Measurements from ENCODE around the gene NACC1. TPM values are rescaled to one million over a fixed set of nuclear protein-coding genes. Genes with fewer than 3 reads are reported as not detected.

The NACC1 gene
- total RNA-seq, 1 donor, result 53.9 TPM

DNA sequence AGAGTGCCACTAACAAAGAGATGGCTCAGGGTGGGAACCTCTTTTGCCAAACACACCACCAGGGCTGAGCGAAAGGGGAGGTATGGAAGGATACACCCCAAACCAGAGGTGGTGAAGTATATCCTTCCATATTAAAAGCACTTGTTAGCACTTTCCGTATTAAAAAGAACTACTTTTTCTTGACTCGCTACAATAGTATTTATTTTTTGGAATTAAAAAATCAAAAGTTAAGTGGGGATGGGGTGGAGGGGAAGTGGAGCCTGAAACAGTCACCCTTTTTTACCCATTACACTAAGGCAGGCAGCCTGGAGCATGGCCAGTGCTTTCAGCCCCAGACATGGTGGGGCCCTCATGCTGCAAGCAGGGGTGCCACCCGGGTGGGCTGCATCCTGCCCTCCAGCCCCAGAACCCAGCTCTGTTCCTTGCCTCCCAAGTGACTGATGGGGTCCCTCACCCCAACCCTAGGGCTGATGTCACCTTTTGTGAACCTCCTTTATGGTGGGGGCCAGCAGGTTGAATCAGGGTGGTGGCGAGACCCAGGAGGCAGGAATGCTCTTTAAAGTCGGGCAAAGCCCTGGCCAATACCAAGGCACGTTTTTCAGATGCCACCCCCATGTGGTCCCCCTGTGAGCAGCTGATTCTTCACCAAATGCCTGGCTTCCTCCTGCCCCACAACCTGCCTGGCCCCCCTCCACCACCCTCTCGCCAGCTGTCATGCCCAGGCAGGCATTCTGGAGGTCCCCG is 46.4 kb upstream of the NACC1 start:
- Histone ChIP-seq H3K4me2 (ENCODE audit: insufficient read depth, low read length) (no peak overlapping the region), H3K4me1 (ENCODE audit: insufficient read depth, low read length) (no peaks in the 10 kb centered on the region), H3K79me2 (ENCODE audit: insufficient read depth, low read length) (peaks cover 65% of the 10 kb centered on the region), H3K4me3 (ENCODE audit: insufficient read depth, low read length) (no peak overlapping the region), H3K36me3 (ENCODE audit: insufficient read depth, low read length) (peaks cover 29% of the 10 kb centered on the region), H2AFZ (ENCODE audit: low read length) (no peak overlapping the region), H3K27ac (ENCODE audit: low read depth, low read length) (no peak overlapping the region), H3K9me3 (ENCODE audit: low read depth, low read length) (no peaks in the 10 kb centered on the region), H3K27me3 (ENCODE audit: insufficient read depth, low read length) (no peaks in the 10 kb centered on the region), H4K20me1 (ENCODE audit: insufficient read depth, low read length) (peaks cover 53% of the 10 kb centered on the region)
- no peak for DNase-seq (ENCODE audit: insufficient read length, low spot score, missing footprints)
- TF ChIP-seq, protein P1, sequence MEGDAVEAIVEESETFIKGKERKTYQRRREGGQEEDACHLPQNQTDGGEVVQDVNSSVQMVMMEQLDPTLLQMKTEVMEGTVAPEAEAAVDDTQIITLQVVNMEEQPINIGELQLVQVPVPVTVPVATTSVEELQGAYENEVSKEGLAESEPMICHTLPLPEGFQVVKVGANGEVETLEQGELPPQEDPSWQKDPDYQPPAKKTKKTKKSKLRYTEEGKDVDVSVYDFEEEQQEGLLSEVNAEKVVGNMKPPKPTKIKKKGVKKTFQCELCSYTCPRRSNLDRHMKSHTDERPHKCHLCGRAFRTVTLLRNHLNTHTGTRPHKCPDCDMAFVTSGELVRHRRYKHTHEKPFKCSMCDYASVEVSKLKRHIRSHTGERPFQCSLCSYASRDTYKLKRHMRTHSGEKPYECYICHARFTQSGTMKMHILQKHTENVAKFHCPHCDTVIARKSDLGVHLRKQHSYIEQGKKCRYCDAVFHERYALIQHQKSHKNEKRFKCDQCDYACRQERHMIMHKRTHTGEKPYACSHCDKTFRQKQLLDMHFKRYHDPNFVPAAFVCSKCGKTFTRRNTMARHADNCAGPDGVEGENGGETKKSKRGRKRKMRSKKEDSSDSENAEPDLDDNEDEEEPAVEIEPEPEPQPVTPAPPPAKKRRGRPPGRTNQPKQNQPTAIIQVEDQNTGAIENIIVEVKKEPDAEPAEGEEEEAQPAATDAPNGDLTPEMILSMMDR (IDR thresholded peaks at IDR 0.05; ENCODE audit: extremely low read depth, low read depth, low read length), result no peak

- TF ChIP-seq, protein P1 (IDR thresholded peaks at IDR 0.05; ENCODE audit: extremely low read depth, low read depth, low read length), result no peak
- Histone ChIP-seq H3K4me1 (ENCODE audit: insufficient read depth, low read length) (no peaks in the 10 kb centered on the region), H4K20me1 (ENCODE audit: insufficient read depth, low read length) (peaks cover 46% of the 10 kb centered on the region), H3K4me2 (ENCODE audit: insufficient read depth, low read length) (no peak overlapping the region), H3K4me3 (ENCODE audit: insufficient read depth, low read length) (no peak overlapping the region), H3K9me3 (ENCODE audit: low read depth, low read length) (no peaks in the 10 kb centered on the region), H3K79me2 (ENCODE audit: insufficient read depth, low read length) (peaks cover 57% of the 10 kb centered on the region), H3K36me3 (ENCODE audit: insufficient read depth, low read length) (peaks cover 36% of the 10 kb centered on the region), H3K27me3 (ENCODE audit: insufficient read depth, low read length) (no peaks in the 10 kb centered on the region), H2AFZ (ENCODE audit: low read length) (no peak overlapping the region), H3K27ac (ENCODE audit: low read depth, low read length) (no peak overlapping the region)
- no peak for DNase-seq (ENCODE audit: insufficient read length, low spot score, missing footprints)
Measured at GRCh38 chr19:13072188-13072908, 45.7 kb upstream of the NACC1 start.

GRCh38 chr19:13073263-13073662 is 44.8 kb upstream of the NACC1 start:
- no peak overlapping the region for H3K4me3 ChIP-seq (ENCODE audit: insufficient read depth, low read length)
- no peak overlapping the region for H3K4me2 ChIP-seq (ENCODE audit: insufficient read depth, low read length)
- peaks cover 45% of the 10 kb centered on the region for H3K36me3 ChIP-seq (ENCODE audit: insufficient read depth, low read length)
- no peaks in the 10 kb centered on the region for H3K27me3 ChIP-seq (ENCODE audit: insufficient read depth, low read length)
- no peaks in the 10 kb centered on the region for H3K9me3 ChIP-seq (ENCODE audit: low read depth, low read length)
- no peak overlapping the region for H2AFZ ChIP-seq (ENCODE audit: low read length)
- peaks cover 51% of the 10 kb centered on the region for H3K79me2 ChIP-seq (ENCODE audit: insufficient read depth, low read length)
- no peak for DNase-seq (ENCODE audit: insufficient read length, low spot score, missing footprints)
- no peaks in the 10 kb centered on the region for H3K4me1 ChIP-seq (ENCODE audit: insufficient read depth, low read length)
- TF ChIP-seq, protein P1 (IDR thresholded peaks at IDR 0.05; ENCODE audit: extremely low read depth, low read depth, low read length), result no peak
- no peak overlapping the region for H3K27ac ChIP-seq (ENCODE audit: low read depth, low read length)
- H4K20me1 ChIP-seq (ENCODE audit: insufficient read depth, low read length), result peaks cover 42% of the 10 kb centered on the region

DNA sequence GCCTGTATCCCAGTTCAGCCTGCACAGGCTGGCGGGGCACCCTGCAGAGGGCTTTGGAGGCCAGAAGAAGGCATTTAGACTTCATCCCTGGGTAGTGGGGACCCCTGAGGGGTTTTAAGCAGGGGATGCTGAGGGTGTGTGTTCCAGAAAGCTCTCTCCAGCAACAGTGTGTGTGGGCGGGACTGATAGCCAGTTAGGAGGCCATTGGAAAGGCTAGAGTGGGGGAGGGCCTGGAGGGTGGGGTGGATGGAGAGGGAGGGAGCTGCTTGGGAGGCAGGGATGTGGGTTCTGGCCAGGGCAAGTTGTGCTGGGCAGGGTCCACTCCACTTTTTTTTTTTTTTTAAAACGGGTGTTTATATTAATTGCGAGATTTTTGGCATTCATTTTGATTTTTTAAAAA is 43.7 kb upstream of the NACC1 start:
- no peak overlapping the region for H3K4me2 ChIP-seq (ENCODE audit: insufficient read depth, low read length)
- TF ChIP-seq, protein P1 (IDR thresholded peaks at IDR 0.05; ENCODE audit: extremely low read depth, low read depth, low read length), result no peak
- no peak for DNase-seq (ENCODE audit: insufficient read length, low spot score, missing footprints)
- H3K4me1 ChIP-seq (ENCODE audit: insufficient read depth, low read length), result no peaks in the 10 kb centered on the region
- no peaks in the 10 kb centered on the region for H3K27me3 ChIP-seq (ENCODE audit: insufficient read depth, low read length)
- H3K79me2 ChIP-seq (ENCODE audit: insufficient read depth, low read length), result peaks cover 40% of the 10 kb centered on the region
- H3K36me3 ChIP-seq (ENCODE audit: insufficient read depth, low read length), result peaks cover 56% of the 10 kb centered on the region
- peaks cover 32% of the 10 kb centered on the region for H4K20me1 ChIP-seq (ENCODE audit: insufficient read depth, low read length)
- H3K9me3 ChIP-seq (ENCODE audit: low read depth, low read length), result no peaks in the 10 kb centered on the region
- H3K27ac ChIP-seq (ENCODE audit: low read depth, low read length), result no peak overlapping the region
- no peak overlapping the region for H3K4me3 ChIP-seq (ENCODE audit: insufficient read depth, low read length)
- no peak overlapping the region for H2AFZ ChIP-seq (ENCODE audit: low read length)

Data from osteoblast (primary cell).